ENCODE results near the gene TMEM185A.
"Not testable (repeated sequence)": the region's sequence is repeated elsewhere in the genome, so short reads cannot be mapped to it uniquely, and the experiment has no call there.

Gene TMEM185A

DNA sequence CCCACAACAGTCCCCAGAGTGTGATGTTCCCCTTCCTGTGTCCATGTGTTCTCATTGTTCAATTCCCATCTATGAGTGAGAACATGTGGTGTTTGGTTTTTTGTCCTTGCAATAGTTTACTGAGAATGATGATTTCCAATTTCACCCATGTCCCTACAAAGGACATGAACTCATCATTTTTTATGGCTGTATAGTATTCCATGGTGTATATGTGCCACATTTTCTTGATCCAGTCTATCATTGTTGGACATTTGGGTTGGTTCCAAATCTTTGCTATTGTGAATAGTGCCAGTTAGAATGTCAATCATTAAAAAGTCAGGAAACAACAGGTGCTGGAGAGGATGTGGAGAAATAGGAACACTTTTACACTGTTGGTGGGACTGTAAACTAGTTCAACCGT, 11.9 kb downstream of the TMEM185A start:
- DNase-seq: not testable (repeated sequence)

- DNase-seq: no peak
These were observed 12.7 kb downstream of the TMEM185A start for GRCh38 chrX:149618871-149619270.

DNA sequence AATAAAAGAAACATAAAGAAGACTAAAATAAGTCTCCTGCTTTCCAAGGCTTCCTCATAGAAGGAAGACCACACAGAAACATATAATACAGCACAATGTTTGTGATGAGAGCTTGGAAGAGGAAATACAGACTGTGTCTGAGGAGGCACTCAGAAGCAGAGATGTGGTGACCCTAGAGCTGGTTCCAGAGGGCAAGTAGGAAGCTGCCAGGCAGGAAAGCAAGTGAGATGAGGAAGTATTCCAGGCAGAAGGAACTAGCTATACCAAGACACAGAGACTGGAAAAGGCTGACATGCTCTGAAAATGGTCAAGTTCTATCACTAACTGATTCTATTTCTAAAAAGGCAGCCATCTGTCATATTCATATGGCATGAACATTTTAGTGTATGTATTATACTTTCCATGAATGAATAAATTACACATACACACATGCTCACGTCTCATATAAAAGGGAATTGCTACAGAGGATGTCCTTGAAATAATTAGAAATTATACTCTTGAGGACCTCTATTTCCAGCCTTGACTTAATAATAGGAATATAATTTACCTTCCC, 19.9 kb downstream of the TMEM185A start:
- no peak for DNase-seq

DNA sequence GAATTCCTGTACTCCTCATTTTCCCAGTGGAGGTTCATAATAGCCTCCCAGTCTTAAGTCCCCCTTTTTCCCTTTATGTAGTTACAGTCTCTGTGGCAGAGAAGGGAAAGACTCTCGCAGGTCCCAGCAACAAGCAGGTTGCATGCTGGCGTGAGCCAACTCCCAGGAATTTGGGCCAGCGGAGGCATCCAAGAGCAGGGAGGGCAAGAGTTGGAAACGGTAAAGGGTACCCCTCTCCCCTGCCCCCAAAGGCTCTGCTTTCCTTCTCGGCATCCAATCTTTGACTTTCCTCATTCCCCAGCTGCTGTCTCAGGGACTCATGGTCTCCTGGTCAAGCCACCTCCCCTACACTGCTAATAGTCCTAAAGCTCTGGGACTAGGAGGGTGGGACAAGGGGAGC, 21.1 kb downstream of the TMEM185A start:
- no peak for DNase-seq

GRCh38 chrX:149607699-149608098, 23.9 kb downstream of the TMEM185A start:
- no peak for DNase-seq

DNA sequence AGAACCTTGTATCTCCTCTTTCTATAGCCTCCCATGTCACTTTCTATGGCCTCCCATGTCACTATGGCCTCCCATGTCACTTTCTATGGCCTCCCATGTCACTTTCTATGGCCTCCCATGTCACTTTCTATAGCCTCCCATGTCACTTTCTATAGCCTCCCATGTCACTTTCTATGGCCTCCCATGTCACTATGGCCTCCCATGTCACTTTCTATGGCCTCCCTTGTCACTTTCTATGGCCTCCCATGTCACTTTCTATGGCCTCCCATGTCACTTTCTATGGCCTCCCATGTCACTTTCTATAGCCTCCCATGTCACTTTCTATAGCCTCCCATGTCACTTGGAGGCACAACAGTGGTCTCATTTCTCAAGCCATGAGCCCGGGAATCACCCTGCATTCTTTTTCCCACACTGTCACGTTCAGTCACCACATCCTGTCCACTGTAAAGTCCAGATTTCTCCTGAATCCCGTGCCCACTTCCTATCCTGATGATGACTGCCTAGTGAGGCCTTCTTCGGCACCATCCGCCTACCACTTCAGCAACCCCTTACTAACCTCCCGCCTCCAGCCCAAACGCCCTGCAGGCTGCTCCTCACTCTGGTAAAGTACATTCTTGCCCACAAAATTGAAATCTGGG, 26.2 kb downstream of the TMEM185A start:
- DNase-seq: not testable (repeated sequence)

GRCh38 chrX:149598603-149599002, 33.0 kb downstream of the TMEM185A start:
- not testable (repeated sequence) for DNase-seq

- not testable (repeated sequence) for DNase-seq
These were observed 35.6 kb downstream of the TMEM185A start for GRCh38 chrX:149595943-149596342.

DNA sequence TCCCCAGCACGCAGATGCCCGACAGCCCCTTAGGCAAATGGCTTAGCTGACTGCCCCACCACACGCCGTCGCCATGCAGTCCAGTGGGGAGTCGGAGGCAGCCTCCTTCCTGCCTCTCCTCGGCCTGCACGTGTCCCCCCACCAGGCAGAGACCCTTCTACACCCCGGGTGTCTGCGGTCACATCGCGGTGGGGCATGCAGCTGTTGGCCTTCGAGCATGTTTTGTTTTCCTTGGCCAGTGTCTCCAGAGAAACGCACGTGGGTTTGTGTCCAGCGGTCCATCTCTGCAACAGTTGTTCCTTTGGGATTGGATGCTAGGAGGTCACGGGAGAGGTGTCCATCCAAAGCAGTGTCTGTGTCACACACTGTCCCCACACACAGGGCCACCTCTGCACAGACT, 36.4 kb downstream of the TMEM185A start, which contains the start of gene HSFX2:
HSFX2 (minus strand) TSS at position 101 of the 400 bp plus-strand sequence. CDS start 614 bp downstream, outside the sequence.
- DNase-seq: not testable (repeated sequence)

DNA sequence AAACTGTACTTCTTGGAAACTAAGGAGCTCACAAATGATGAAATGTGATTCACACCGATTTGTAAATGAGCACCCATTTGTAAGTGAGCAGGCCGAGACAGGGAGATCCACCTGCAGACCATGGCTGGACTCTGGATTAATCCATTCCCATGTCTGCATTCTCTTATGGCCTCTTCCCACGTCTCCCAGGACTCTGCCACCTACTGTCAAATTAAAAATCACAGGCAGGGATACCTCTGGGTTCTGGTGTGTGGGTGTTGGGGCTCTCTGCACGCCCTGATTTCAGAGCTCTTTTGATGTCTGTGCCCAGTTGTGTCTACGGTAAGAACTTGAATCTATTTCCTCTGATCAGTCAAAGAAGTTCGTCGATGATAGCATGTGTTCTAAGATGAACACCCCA, 40.6 kb downstream of the TMEM185A start:
- DNase-seq: not testable (repeated sequence)

DNA sequence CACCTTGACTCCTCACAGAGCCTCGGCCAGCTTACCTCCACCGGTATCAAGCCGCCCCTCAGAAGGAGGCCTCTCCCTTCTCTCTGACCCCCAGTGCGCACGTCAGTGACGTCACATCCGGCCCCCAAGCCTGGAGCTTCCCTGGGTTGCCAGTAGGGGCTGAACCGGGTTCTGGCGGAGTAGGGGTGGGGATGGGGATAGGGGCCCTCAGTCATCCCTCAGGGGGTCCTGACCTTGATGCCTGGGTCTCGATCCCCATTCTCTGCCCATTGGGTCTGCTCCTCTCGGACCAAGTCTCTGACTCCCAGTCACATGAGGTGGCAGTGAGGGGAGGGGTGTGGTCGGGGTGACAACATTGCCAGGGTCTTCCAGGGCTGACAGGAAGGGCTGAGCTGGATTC, 44.2 kb downstream of the TMEM185A start, which contains the start of gene MAGEA9B:
MAGEA9B (minus strand) TSS at position 101 of the 400 bp plus-strand sequence. CDS start 4,280 bp downstream, outside the sequence.
- DNase-seq: not testable (repeated sequence)

GRCh38 chrX:149585631-149586030, 46.0 kb downstream of the TMEM185A start:
- DNase-seq: not testable (repeated sequence)

- DNase-seq: not testable (repeated sequence)
These were observed 58.1 kb downstream of the TMEM185A start for GRCh38 chrX:149573456-149573855.

DNA sequence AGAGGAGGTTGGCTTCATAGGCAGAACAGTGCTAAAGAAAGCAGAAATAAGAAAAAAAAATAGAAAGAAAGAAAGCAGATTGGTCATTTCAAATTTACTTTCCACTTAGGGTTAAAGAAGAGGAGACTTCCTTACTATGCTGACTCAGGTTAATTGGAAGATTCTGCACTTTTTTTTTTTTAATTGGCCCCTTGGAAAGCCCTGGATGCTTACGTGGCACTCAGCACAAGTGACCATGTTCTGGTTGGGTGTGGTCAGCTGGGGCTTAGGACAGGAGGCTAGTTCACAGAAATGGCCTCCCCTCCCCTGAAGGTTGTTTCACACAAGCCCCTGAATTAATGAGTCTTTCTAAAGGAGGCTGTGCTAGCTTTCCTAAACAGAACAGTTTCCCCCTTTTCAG, 58.8 kb downstream of the TMEM185A start:
- no peak for DNase-seq

DNA sequence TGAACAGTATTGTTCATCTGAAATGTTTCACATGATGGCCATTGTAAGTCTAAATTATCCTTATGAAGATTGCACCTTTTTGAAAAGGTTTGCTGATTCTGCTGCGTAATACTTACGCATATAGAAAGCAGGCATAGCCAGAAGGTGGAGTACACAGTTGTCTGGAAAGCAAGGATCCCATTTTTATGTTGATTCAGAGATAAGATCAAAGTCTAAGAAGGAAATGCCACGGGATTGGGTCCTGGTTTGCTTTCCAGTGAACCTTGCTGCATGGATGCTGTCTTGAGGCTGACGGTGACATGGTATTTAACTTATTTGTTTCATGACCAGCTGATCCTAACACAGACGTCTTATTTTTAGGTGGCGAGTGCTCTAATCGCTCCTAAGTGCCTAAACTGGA, 59.8 kb downstream of the TMEM185A start:
- DNase-seq: no peak

DNA sequence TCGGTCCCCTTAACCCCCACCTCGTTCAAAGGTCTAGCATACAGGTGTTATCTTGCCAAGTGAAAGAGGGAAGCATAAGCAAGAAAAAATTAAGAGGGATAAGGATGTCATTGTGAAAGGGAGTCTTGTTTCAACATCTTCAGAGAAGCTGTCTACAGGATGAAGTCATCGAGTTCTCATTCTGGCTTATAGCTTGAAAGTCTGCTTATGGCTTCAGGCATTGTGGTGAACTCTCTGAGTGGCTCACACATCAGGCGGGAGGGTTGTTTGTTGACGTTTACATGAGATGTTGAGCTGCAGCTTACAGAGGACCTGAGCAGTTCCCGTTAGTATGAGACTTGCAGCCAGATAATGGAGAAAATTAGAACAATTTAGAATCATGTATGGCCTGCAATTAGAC, 60.9 kb downstream of the TMEM185A start:
- no peak for DNase-seq

GRCh38 chrX:149569770-149570169, 61.8 kb downstream of the TMEM185A start:
- DNase-seq: no peak

- DNase-seq: no peak
These were observed 62.8 kb downstream of the TMEM185A start for GRCh38 chrX:149568701-149569296.

- no peak for DNase-seq
These were observed 63.8 kb downstream of the TMEM185A start for GRCh38 chrX:149567621-149568417.

DNA sequence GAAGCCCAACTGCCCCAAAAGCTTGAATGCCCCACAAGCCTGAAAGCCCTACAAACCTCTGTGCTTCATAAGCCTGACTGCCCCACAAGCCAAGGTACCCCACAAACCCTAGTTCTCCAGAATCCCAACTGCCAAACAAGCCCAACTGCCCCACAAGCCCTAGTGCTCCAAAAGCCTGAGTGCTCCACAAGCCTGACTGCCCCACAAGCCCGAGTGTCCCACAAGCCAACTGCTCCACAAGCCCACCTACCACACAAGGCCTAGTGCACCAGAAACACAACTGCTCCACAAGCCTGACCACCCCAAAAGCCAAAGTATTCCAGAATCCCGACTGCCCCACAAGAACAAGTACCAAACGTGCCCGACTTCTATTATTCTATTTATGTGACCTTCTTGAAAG, 68.2 kb downstream of the TMEM185A start:
- DNase-seq: no peak

GRCh38 chrX:149555251-149555650, 76.3 kb downstream of the TMEM185A start:
- DNase-seq: not testable (repeated sequence)

DNA sequence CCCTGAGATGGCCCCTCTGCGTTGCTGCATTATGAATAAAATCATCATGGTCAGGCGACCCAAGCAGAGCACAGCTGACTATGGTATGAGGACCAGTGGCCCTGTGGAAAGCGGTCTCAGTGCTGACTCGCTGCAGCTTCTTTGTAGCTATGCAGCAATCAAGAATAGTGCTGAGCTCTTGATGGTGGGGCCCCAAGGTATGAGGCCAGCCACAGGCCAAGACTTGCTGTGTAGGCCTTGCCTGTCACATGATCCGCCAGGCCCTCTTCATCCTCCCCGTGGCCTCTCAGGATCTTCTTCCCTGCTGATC, 79.7 kb downstream of the TMEM185A start:
- DNase-seq: not testable (repeated sequence)

DNA sequence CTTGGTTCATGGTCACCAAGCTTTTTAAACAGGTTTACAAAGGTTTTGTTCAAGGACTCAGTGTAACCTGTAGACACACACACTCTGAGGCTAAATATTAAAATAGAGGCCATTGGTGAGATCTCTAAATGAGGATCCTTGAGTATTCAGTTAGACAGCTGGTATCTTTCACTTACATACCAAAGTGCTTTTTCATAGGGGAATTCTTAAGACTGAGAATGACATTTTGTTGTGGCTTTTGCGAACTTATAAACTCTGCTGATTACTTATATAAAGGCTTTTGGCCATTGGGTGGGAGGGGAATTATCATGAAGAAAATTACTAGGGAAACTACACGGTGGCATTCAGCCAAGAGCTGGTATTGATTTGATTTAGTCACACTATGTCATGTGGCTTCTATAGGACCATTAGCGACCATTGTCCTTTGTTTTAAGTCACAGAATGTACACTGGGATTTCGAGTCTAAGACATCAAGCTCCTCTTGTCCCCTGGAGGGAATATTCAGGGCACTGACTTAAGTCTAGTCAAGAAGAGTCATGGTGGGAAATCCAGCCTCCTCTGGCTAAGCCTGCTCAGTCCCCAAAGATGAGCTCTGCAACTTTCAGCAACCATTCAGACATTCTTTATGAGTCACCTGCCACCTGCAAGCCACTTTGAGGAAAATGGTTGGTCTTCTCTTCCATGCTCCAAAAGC, 80.2 kb downstream of the TMEM185A start:
- DNase-seq: not testable (repeated sequence)
